NCI-H446 treated with DMSO at 0.1 percent for 48 hours (cell line): ENCODE data around the gene POLR2B.
A peak's percentile ranks its signal among the peaks of the same experiment; 100 is the strongest.
"Not testable (repeated sequence)": the region's sequence is repeated elsewhere in the genome, so short reads cannot be mapped to it uniquely, and the experiment has no call there.

Source experiments
- DNase-seq: peaks from one replicate; lab custom pipeline; 2025; lab: John Stamatoyannopoulos, UW

Gene POLR2B

GRCh38 chr4:56978750-56979303, at the start of gene POLR2B:
Gene POLR2B, plus strand, starts transcription at chr4:56978896. Its CDS starts 90 bp downstream, at chr4:56978986.
- peak; percentile 86 for DNase-seq

GRCh38 chr4:56930638-56931037, 48.1 kb upstream of the POLR2B start:
- DNase-seq: no peak

GRCh38 chr4:56931924-56932323, 46.8 kb upstream of the POLR2B start:
- no peak for DNase-seq

GRCh38 chr4:56937262-56937661, 41.4 kb upstream of the POLR2B start:
- no peak for DNase-seq

- not testable (repeated sequence) for DNase-seq
Measured at GRCh38 chr4:56939826-56940225, 38.9 kb upstream of the POLR2B start.

- DNase-seq: no peak
Measured at GRCh38 chr4:56940403-56940802, 38.3 kb upstream of the POLR2B start.

GRCh38 chr4:56940971-56941370, 37.7 kb upstream of the POLR2B start:
- no peak for DNase-seq

GRCh38 chr4:56941403-56941802, 37.3 kb upstream of the POLR2B start:
- no peak for DNase-seq

- DNase-seq: no peak
Measured at GRCh38 chr4:56953680-56954520, 24.8 kb upstream of the POLR2B start.

GRCh38 chr4:56958111-56958517, 20.6 kb upstream of the POLR2B start:
- peak; percentile 86 for DNase-seq

GRCh38 chr4:56959100-56959499, 19.6 kb upstream of the POLR2B start:
- DNase-seq: no peak

- DNase-seq: no peak
Measured at GRCh38 chr4:56961107-56961500, 17.6 kb upstream of the POLR2B start.

- DNase-seq: no peak
Measured at GRCh38 chr4:56971383-56971782, 7.3 kb upstream of the POLR2B start.

GRCh38 chr4:56972389-56972788, 6.3 kb upstream of the POLR2B start:
- no peak for DNase-seq

- no peak for DNase-seq
Measured at GRCh38 chr4:56972809-56973208, 5.9 kb upstream of the POLR2B start.

- DNase-seq: no peak
Measured at GRCh38 chr4:56973336-56973735, 5.4 kb upstream of the POLR2B start.

GRCh38 chr4:56976283-56976836, 2.3 kb upstream of the POLR2B start:
- DNase-seq: no peak

- DNase-seq: no peak
Measured at GRCh38 chr4:56976837-56977320, 1.8 kb upstream of the POLR2B start.

GRCh38 chr4:56977321-56978012, 1.2 kb upstream of the POLR2B start, which contains the start of gene NOA1:
Gene NOA1, minus strand, starts transcription at chr4:56977606. Its CDS starts 21 bp downstream, at chr4:56977585.
- peak; percentile 96 for DNase-seq

GRCh38 chr4:56979421-56980072, 851 bp downstream of the POLR2B start:
- no peak for DNase-seq

- no peak for DNase-seq
Measured at GRCh38 chr4:56981795-56982201, 3.1 kb downstream of the POLR2B start.

- no peak for DNase-seq
Measured at GRCh38 chr4:56986192-56986591, 7.5 kb downstream of the POLR2B start.
